SK-N-SH (cell line): Measurements from ENCODE around the gene GNAI3. TPM values are rescaled to one million over a fixed set of nuclear protein-coding genes. Genes with fewer than 3 reads are reported as not detected.

ENCODE experiments used
- CTCF ChIA-PET: fragments of 300-600, 350-600 bp; formaldehyde crosslinking; extraction: SDS; loops from one replicate; lab custom pipeline; 2021; lab: Yijun Ruan, JAX
- POLR2A ChIA-PET: fragments of 350-600 bp; sonication (Branson Sonifier 250); formaldehyde crosslinking; extraction: SDS; loops from one replicate; lab custom pipeline; 2020; ENCODE audit warnings: antibody characterized with exemption, inconsistent platforms; lab: Yijun Ruan, JAX
- DNase-seq: peaks from one replicate; pipeline ENCODE4 v3.0.0; 2012
- H2AFZ ChIP-seq: fragments of 200-600 bp; sonication (generic); 2 replicates; pipeline ENCODE4 v1.8.1; 2016; ENCODE audit warnings: antibody characterized with exemption, mild to moderate bottlenecking, low read depth
- H3F3A ChIP-seq: fragments of 200-600 bp; sonication (generic); replicated peaks from 2 replicates; pipeline ENCODE3; 2016; ENCODE audit warnings: antibody characterized with exemption, mild to moderate bottlenecking; ENCODE audit not compliant: insufficient read depth
- H3K27ac ChIP-seq, 2 experiments: fragments of 200-500 bp in 1 of 2; fragments of 200-600 bp in 1 of 2; sonication (Bioruptor generic) in 1 of 2; sonication (generic), shearing (Covaris generic) in 1 of 2; 2 replicates each; pipeline versions ENCODE4 v1.5.1 to v1.6.1; 2014 to 2016; ENCODE audit warnings: low read depth in 2 of 2, inconsistent platforms in 1 of 2, low read length in 1 of 2, mild to moderate bottlenecking in 1 of 2, mixed read lengths in 1 of 2
- H3K27me3 ChIP-seq: fragments of 200-600 bp; sonication (generic), shearing (Covaris generic); 2 replicates; pipeline ENCODE4 v1.6.1; 2016; ENCODE audit warnings: mixed run types; ENCODE audit not compliant: insufficient read depth
- H3K36me3 ChIP-seq, 2 experiments: fragments of 200-500 bp in 1 of 2; fragments of 200-600 bp in 1 of 2; sonication (Bioruptor generic) in 1 of 2; sonication (generic) in 1 of 2; replicated peaks in 1 of 2; 2 replicates each; pipeline versions ENCODE3 to v1.5.1; 2014 to 2016; ENCODE audit warnings: low read length in 1 of 2, mild to moderate bottlenecking in 1 of 2; ENCODE audit not compliant: insufficient read depth in 2 of 2, control insufficient read depth in 1 of 2
- H3K4me1 ChIP-seq, 2 experiments: fragments of 200-500 bp in 1 of 2; fragments of 200-600 bp in 1 of 2; sonication (Bioruptor generic) in 1 of 2; sonication (generic), shearing (Covaris generic) in 1 of 2; 2 replicates each; pipeline versions ENCODE4 v1.5.1 to v1.6.1; 2014 to 2016; ENCODE audit warnings: low read depth in 1 of 2, low read length in 1 of 2, mixed run types in 1 of 2; ENCODE audit not compliant: insufficient read depth in 2 of 2, control insufficient read depth in 1 of 2
- H3K4me2 ChIP-seq: fragments of 200-600 bp; sonication (generic), shearing (Covaris generic); 2 replicates; pipeline ENCODE4 v1.6.1; 2017; ENCODE audit warnings: mixed run types
- H3K4me3 ChIP-seq, 2 experiments: fragments of 200-500 bp in 1 of 2; fragments of 200-600 bp in 1 of 2; sonication (Bioruptor generic) in 1 of 2; sonication (generic), shearing (Covaris generic) in 1 of 2; 2 replicates each; pipeline versions ENCODE4 v1.5.1 to v1.8.1; 2014 to 2016; ENCODE audit warnings: low read depth in 2 of 2, inconsistent platforms in 1 of 2, low read length in 1 of 2, mild to moderate bottlenecking in 1 of 2, mixed read lengths in 1 of 2, moderate library complexity in 1 of 2
- H3K79me2 ChIP-seq: fragments of 200-600 bp; sonication (generic); 2 replicates; pipeline ENCODE4 v1.8.1; 2017; ENCODE audit warnings: mild to moderate bottlenecking; ENCODE audit not compliant: insufficient read depth
- H3K9ac ChIP-seq: fragments of 200-600 bp; sonication (generic); 2 replicates; pipeline ENCODE4 v1.6.1; 2017; ENCODE audit warnings: mixed run types
- H3K9me2 ChIP-seq: fragments of 200-600 bp; sonication (generic); 2 replicates; pipeline ENCODE4 v1.6.1; 2017; ENCODE audit warnings: mixed run types
- H3K9me3 ChIP-seq: fragments of 200-600 bp; sonication (generic); 2 replicates; pipeline ENCODE4 v1.6.1; 2017; ENCODE audit warnings: mixed run types, mild to moderate bottlenecking, moderate library complexity
- H4K20me1 ChIP-seq: fragments of 200-600 bp; sonication (generic); 2 replicates; pipeline ENCODE4 v1.6.1; 2017; ENCODE audit warnings: mild to moderate bottlenecking, mixed run types; ENCODE audit not compliant: insufficient read depth
- FOXJ3 ChIP-seq: sonication (generic); formaldehyde crosslinking; IDR thresholded peaks from 2 replicates; pipeline ENCODE4 v1.5.1; 2020; ENCODE audit warnings: mild to moderate bottlenecking, missing genetic modification reagents
- GABPA ChIP-seq: IDR thresholded peaks from 2 replicates; pipeline ENCODE4 v1.4.0; 2012; ENCODE audit warnings: low read depth, mild to moderate bottlenecking
- GATA2 ChIP-seq: sonication (generic); formaldehyde crosslinking; IDR thresholded peaks from 2 replicates; pipeline ENCODE4 v1.5.0; 2020; ENCODE audit warnings: mild to moderate bottlenecking, missing genetic modification reagents
- IRF3 ChIP-seq: fragments of 150-350 bp; IDR thresholded peaks from 2 replicates; pipeline ENCODE4 v1.6.1; 2016; ENCODE audit warnings: mild to moderate bottlenecking, low read depth, low read length
- JUND ChIP-seq: IDR thresholded peaks from 2 replicates; pipeline ENCODE4 v1.4.0; 2012
- RCOR1 ChIP-seq: fragments of 150-350 bp; IDR thresholded peaks from 2 replicates; pipeline ENCODE4 v1.6.1; 2017; ENCODE audit warnings: antibody characterized with exemption, low read length
- TEAD4 ChIP-seq: IDR thresholded peaks from 2 replicates; pipeline ENCODE4 v1.4.0; 2012; ENCODE audit warnings: mild to moderate bottlenecking, borderline replicate concordance; ENCODE audit not compliant: insufficient read depth
- USF1 ChIP-seq: IDR thresholded peaks from 2 replicates; pipeline ENCODE4 v1.4.0; 2012; ENCODE audit warnings: low read depth, borderline replicate concordance
- USF2 ChIP-seq: fragments of 150-350 bp; IDR thresholded peaks from 2 replicates; pipeline ENCODE4 v1.6.1; 2017; ENCODE audit warnings: antibody characterized with exemption, low read length, low read depth, borderline replicate concordance
- ZBTB33 ChIP-seq: IDR thresholded peaks from 2 replicates; pipeline ENCODE4 v1.4.0; 2012; ENCODE audit warnings: low read depth, borderline replicate concordance
- WGBS: methylation state at CpG from one replicate; pipeline ENCODE4 v1.1.6; 2017; ENCODE audit warnings: low lambda C conversion rate; 5-methylcytosine and 5-hydroxymethylcytosine counted together
- polyA plus RNA-seq, 3 experiments: library from polyadenylated mRNA; depleted of rRNA; stranded (reverse); fragments of >200 nt; gene quantifications; 2 replicates each; pipeline ENCODE4 v1.2.3, GENCODE V29; 2012

The GNAI3 gene
- polyA plus RNA-seq, 1 of the 3 experiments (the other 2 are of a cell fraction), result 4.0 TPM

- Histone ChIP-seq H3K9ac (no peak overlapping the region), H3K9me3 (no peaks in the 10 kb centered on the region), H4K20me1 (no peaks in the 10 kb centered on the region), H3F3A (no peaks in the 10 kb centered on the region), H3K36me3 (no peaks in the 10 kb centered on the region), H3K4me2 (no peak overlapping the region), H3K4me3 (no peak overlapping the region), H2AFZ (no peak overlapping the region), H3K79me2 (no peaks in the 10 kb centered on the region), H3K9me2 (no peaks in the 10 kb centered on the region), H3K4me1 (peaks cover 0 to 8% of the 10 kb centered on the region in 2 experiments; a peak in 1 of 4 replicates), H3K27me3 (no peaks in the 10 kb centered on the region; the same call in 1 of the 2 replicates), H3K27ac (no peak overlapping the region)
- CTCF ChIA-PET, result interaction anchor here (1.7 to 40.2 kb wide), 4 partner anchors 17 to 468 kb away, joined by 5 to 1710 read pairs (median 12); partner anchors contain the start of genes AHCYL1, CYB561D1 and GPR61
- WGBS, result 49% methylated on average over 4 of the region's 5 CpGs
- no peak for TF ChIP-seq USF2
- no peak for TF ChIP-seq RCOR1
- TF ChIP-seq ZBTB33, result no peak
- TF ChIP-seq TEAD4, result no peak
- TF ChIP-seq FOXJ3, result no peak
- no peak for TF ChIP-seq GABPA
- no peak for TF ChIP-seq GATA2
- no peak for TF ChIP-seq IRF3
- no peak for TF ChIP-seq JUND
- POLR2A ChIA-PET, result interaction anchor here (0.6 kb wide), 1 partner anchor 11 kb away, joined by 3 read pairs; no protein-coding TSS in a partner anchor
- no peak for DNase-seq
Observed at GRCh38 chr1:109516872-109517271, 31.5 kb upstream of the GNAI3 start.

- CTCF ChIA-PET, result interaction anchor here (0.6 to 40.2 kb wide), 5 partner anchors 17 to 467 kb away, joined by 3 to 1710 read pairs (median 11); partner anchors contain the start of genes AHCYL1, CYB561D1 and GPR61
- no peak for DNase-seq
- WGBS, result 67% methylated on average over 5 of the region's 5 CpGs
Observed at GRCh38 chr1:109517337-109517736, 31.1 kb upstream of the GNAI3 start.

More at GRCh38 chr1:109517337-109517736, 31.1 kb upstream of the GNAI3 start:
- Histone ChIP-seq H2AFZ (no peak overlapping the region), H4K20me1 (no peaks in the 10 kb centered on the region), H3K79me2 (no peaks in the 10 kb centered on the region), H3K9ac (no peak overlapping the region), H3K9me3 (no peaks in the 10 kb centered on the region), H3K9me2 (no peaks in the 10 kb centered on the region), H3K4me3 (no peak overlapping the region), H3K36me3 (no peaks in the 10 kb centered on the region), H3F3A (no peaks in the 10 kb centered on the region), H3K4me1 (peaks cover 0 to 8% of the 10 kb centered on the region in 2 experiments; a peak in 1 of 4 replicates), H3K4me2 (no peak overlapping the region), H3K27ac (no peak overlapping the region), H3K27me3 (no peaks in the 10 kb centered on the region; the same call in 1 of the 2 replicates)
- POLR2A ChIA-PET, result no interaction called here
- TF ChIP-seq USF1, result no peak
